Lung (tissue), 12 donors: ENCODE measurements around the gene POLE. TPM values are rescaled to one million over a fixed set of nuclear protein-coding genes. Genes with fewer than 3 reads are reported as not detected.

ENCODE experiments used
- ATAC-seq: fragments of 200-7000 bp; cut with Tn5 transposase; one replicate; pipeline ENCODE4 v1.9.1; 2020; ENCODE audit warnings: moderate number of reproducible peaks; ENCODE audit not compliant: insufficient read depth, low FRiP score
- DNase-seq, 3 donors: peaks; one replicate each; pipeline ENCODE4 v3.0.0-alpha.2; 2013 to 2017
- H3K27ac ChIP-seq, 2 donors: one replicate each; pipeline ENCODE4 v1.5.1; 2013; ENCODE audit warnings: mild to moderate bottlenecking in 2 of 2, moderate library complexity in 2 of 2, control low read depth in 1 of 2, inconsistent platforms in 1 of 2, low read depth in 1 of 2, low read length in 1 of 2
- H3K27me3 ChIP-seq, 3 donors: one replicate each; pipeline ENCODE4 v1.5.1; 2013; ENCODE audit warnings: low read length in 2 of 3; ENCODE audit not compliant: control insufficient read depth in 3 of 3, insufficient read depth in 3 of 3
- H3K36me3 ChIP-seq, 4 donors: one replicate each; pipeline ENCODE4 v1.5.1; 2013; ENCODE audit warnings: low read length in 4 of 4, mild to moderate bottlenecking in 1 of 4, moderate library complexity in 1 of 4; ENCODE audit not compliant: control insufficient read depth in 4 of 4, insufficient read depth in 4 of 4
- H3K4me1 ChIP-seq, 5 donors: one replicate each; pipeline ENCODE4 v1.5.1; 2013; ENCODE audit warnings: low read length in 5 of 5, mild to moderate bottlenecking in 2 of 5, moderate library complexity in 1 of 5; ENCODE audit not compliant: control insufficient read depth in 5 of 5, insufficient read depth in 5 of 5
- H3K4me3 ChIP-seq: one replicate; pipeline ENCODE4 v1.5.1; 2013; ENCODE audit warnings: mild to moderate bottlenecking, control low read depth, moderate library complexity
- H3K9ac ChIP-seq, 2 donors: one replicate each; pipeline ENCODE4 v1.5.1; 2013; ENCODE audit warnings: low read length in 2 of 2, control low read depth in 1 of 2; ENCODE audit not compliant: insufficient read depth in 1 of 2
- H3K9me3 ChIP-seq, 4 donors: one replicate each; pipeline ENCODE4 v1.5.1; 2013; ENCODE audit warnings: low read length in 3 of 4, mild to moderate bottlenecking in 1 of 4, moderate library complexity in 1 of 4; ENCODE audit not compliant: control insufficient read depth in 4 of 4, insufficient read depth in 3 of 4
- CTCF ChIP-seq: IDR thresholded peaks from 2 replicates; pipeline ENCODE4 v1.5.1; 2012; ENCODE audit warnings: mild to moderate bottlenecking; ENCODE audit errors: control extremely low read depth, extremely low read depth
- WGBS, 2 donors: extraction: QIAGEN DNeasy Blood & Tissue Kit; methylation state at CpG; one replicate each; pipeline ENCODE4 v1.1.7; 2013; 5-methylcytosine and 5-hydroxymethylcytosine counted together
- polyA plus RNA-seq, 2 donors: library from polyadenylated mRNA; stranded (reverse); fragments of 200-250 nt; gene quantifications; one replicate each; pipeline ENCODE4 v1.2.1, GENCODE V29; 2013
- total RNA-seq, 2 donors: library from RNA; depleted of rRNA in 1 of 2; stranded (reverse); fragments of >200 nt in 1 of 2; gene quantifications; one replicate each; pipeline ENCODE4 v1.2.1, GENCODE V29; 2014 to 2021
- donor health status: control.
- donor health status: control.
- donor health status: Bipolar disorder and iron deficiency.
- donor health status: healthy.
- donor health status: DM: yes; HTN: yes; CAD: no.

Gene POLE
- total and polyA plus RNA-seq, 4 donors: 9.3 to 49.9 (median 25.3) TPM

GRCh38 chr12:132584429-132584828 lies 102.7 kb downstream of the POLE start:
- Histone ChIP-seq H3K27ac (no peak overlapping the region), H3K36me3 (peaks cover 2 to 22% (median 6%) of the 10 kb centered on the region in 4 donors), H3K27me3 (no peaks in the 10 kb centered on the region), H3K9ac (no peak overlapping the region), H3K9me3 (peaks cover 0 to 3% (median 0%) of the 10 kb centered on the region in 4 donors), H3K4me1 (no peaks in the 10 kb centered on the region), H3K4me3 (no peak overlapping the region)
- DNase-seq (peak; percentile 54 to 63 (median 62)), ATAC-seq (no peak)
- no peak for TF ChIP-seq CTCF
- WGBS, 2 donors: 90 to 91% methylated on average over 14 of the region's 14 CpGs

- DNase-seq (peak in 1 of 3 donors; percentile 45), ATAC-seq (no peak)
- no peak overlapping the region for H3K4me3 ChIP-seq
- no peak for TF ChIP-seq CTCF
- no peak overlapping the region for H3K27ac ChIP-seq
- H3K9me3 ChIP-seq: no peaks in the 10 kb centered on the region
- H3K9ac ChIP-seq: no peak overlapping the region
- no peaks in the 10 kb centered on the region for H3K27me3 ChIP-seq
- 84 to 86% methylated on average over 29 of the region's 29 CpGs for WGBS, 2 donors
- H3K36me3 ChIP-seq: peaks cover 2 to 24% (median 10%) of the 10 kb centered on the region in 4 donors
- no peaks in the 10 kb centered on the region for H3K4me1 ChIP-seq
Measured at GRCh38 chr12:132583736-132584135, 103.4 kb downstream of the POLE start.

- ATAC-seq: no peak
- 81 to 88% methylated on average over 50 of the region's 50 CpGs for WGBS, 2 donors
- no peak overlapping the region for H3K27ac ChIP-seq
- H3K4me1 ChIP-seq: no peaks in the 10 kb centered on the region
- no peak for DNase-seq
- H3K4me3 ChIP-seq: no peak overlapping the region
- peaks cover 2 to 25% (median 12%) of the 10 kb centered on the region in 4 donors for H3K36me3 ChIP-seq
- no peaks in the 10 kb centered on the region for H3K27me3 ChIP-seq
- H3K9ac ChIP-seq: no peak overlapping the region
- H3K9me3 ChIP-seq: no peaks in the 10 kb centered on the region
- TF ChIP-seq CTCF: no peak
Measured at GRCh38 chr12:132583411-132583710, 103.8 kb downstream of the POLE start.
